CD8-positive, alpha-beta memory T cell (primary cell): ENCODE data around the gene TEPSIN. TPM values are rescaled to one million over a fixed set of nuclear protein-coding genes. Genes with fewer than 3 reads are reported as not detected.
A peak's percentile ranks its signal among the peaks of the same experiment; 100 is the strongest.

Source experiments
- CTCF ChIA-PET: fragments of 350-600 bp; sonication (Branson Sonifier 250); formaldehyde crosslinking; loops from one replicate; lab custom pipeline; 2021; ENCODE audit warnings: antibody characterized with exemption; lab: Charles Lee
- POLR2A ChIA-PET: fragments of 350-600 bp; sonication (Branson Sonifier 250); formaldehyde crosslinking; loops from one replicate; lab custom pipeline; 2021; ENCODE audit warnings: antibody characterized with exemption; lab: Charles Lee
- DNase-seq, 5 donors: peaks; one replicate each; pipeline versions ENCODE4 v3.0.0 to v3.0.0-alpha.2; 2020 to 2022; ENCODE audit warnings: mixed read lengths in 1 of 5
- H3K27ac ChIP-seq: one replicate; pipeline ENCODE4 v1.7.0; 2013; ENCODE audit warnings: low read depth, mild to moderate bottlenecking, low read length, moderate library complexity
- H3K27me3 ChIP-seq: 2 replicates; pipeline ENCODE4 v1.7.0; 2013; ENCODE audit warnings: low read length, mild to moderate bottlenecking; ENCODE audit not compliant: insufficient read depth, poor library complexity, severe bottlenecking
- H3K36me3 ChIP-seq: 2 replicates; pipeline ENCODE4 v1.7.0; 2013; ENCODE audit warnings: mild to moderate bottlenecking, low read length, moderate library complexity; ENCODE audit not compliant: insufficient read depth
- H3K4me1 ChIP-seq: 2 replicates; pipeline ENCODE4 v1.7.0; 2013; ENCODE audit warnings: mild to moderate bottlenecking, low read length, moderate library complexity; ENCODE audit not compliant: insufficient read depth
- H3K4me3 ChIP-seq: 2 replicates; pipeline ENCODE4 v1.7.0; 2013; ENCODE audit warnings: mild to moderate bottlenecking, low read length
- H3K9me3 ChIP-seq: 2 replicates; pipeline ENCODE4 v1.7.0; 2013; ENCODE audit warnings: mild to moderate bottlenecking, low read length
- H3K27ac Mint-ChIP-seq, 8 donors: one replicate each; pipeline ENCODE4 v1.8.0; 2020 to 2021; ENCODE audit warnings: mixed read lengths in 8 of 8, mild to moderate bottlenecking in 6 of 8, inconsistent platforms in 3 of 8, moderate library complexity in 3 of 8
- H3K27me3 Mint-ChIP-seq, 2 donors: one replicate each; pipeline ENCODE4 v1.8.0; 2020 to 2021; ENCODE audit warnings: mixed read lengths in 2 of 2, mild to moderate bottlenecking in 1 of 2, moderate library complexity in 1 of 2
- H3K36me3 Mint-ChIP-seq, 3 donors: one replicate each; pipeline ENCODE4 v1.8.0; 2020 to 2021; ENCODE audit warnings: mixed read lengths in 3 of 3, inconsistent platforms in 1 of 3, mild to moderate bottlenecking in 1 of 3
- H3K4me1 Mint-ChIP-seq, 3 donors: one replicate each; pipeline ENCODE4 v1.8.0; 2020 to 2021; ENCODE audit warnings: mixed read lengths in 3 of 3, inconsistent platforms in 1 of 3, mild to moderate bottlenecking in 1 of 3
- H3K4me3 Mint-ChIP-seq, 7 donors: one replicate each; pipeline ENCODE4 v1.8.0; 2020 to 2021; ENCODE audit warnings: mixed read lengths in 7 of 7, mild to moderate bottlenecking in 6 of 7, moderate library complexity in 4 of 7, inconsistent platforms in 2 of 7
- H3K9me3 Mint-ChIP-seq, 5 donors: one replicate each; pipeline ENCODE4 v1.8.0; 2020 to 2022; ENCODE audit warnings: mixed read lengths in 5 of 5, mild to moderate bottlenecking in 3 of 5, moderate library complexity in 2 of 5, inconsistent platforms in 1 of 5
- polyA plus RNA-seq: library from polyadenylated mRNA; unstranded; fragments of 300-500 nt; fragmentation: Illumina TruSeq; gene quantifications from one replicate; pipeline ENCODE4 v1.2.3, GENCODE V29; 2021
- total RNA-seq, 2 experiments: library from RNA; stranded (reverse); gene quantifications; one replicate each; pipeline ENCODE4 v1.2.3, GENCODE V29; 2021

Gene TEPSIN
- total and polyA plus RNA-seq, 3 experiments from 2014 or later, result 6.2 to 44.2 (median 41.2) TPM

DNA sequence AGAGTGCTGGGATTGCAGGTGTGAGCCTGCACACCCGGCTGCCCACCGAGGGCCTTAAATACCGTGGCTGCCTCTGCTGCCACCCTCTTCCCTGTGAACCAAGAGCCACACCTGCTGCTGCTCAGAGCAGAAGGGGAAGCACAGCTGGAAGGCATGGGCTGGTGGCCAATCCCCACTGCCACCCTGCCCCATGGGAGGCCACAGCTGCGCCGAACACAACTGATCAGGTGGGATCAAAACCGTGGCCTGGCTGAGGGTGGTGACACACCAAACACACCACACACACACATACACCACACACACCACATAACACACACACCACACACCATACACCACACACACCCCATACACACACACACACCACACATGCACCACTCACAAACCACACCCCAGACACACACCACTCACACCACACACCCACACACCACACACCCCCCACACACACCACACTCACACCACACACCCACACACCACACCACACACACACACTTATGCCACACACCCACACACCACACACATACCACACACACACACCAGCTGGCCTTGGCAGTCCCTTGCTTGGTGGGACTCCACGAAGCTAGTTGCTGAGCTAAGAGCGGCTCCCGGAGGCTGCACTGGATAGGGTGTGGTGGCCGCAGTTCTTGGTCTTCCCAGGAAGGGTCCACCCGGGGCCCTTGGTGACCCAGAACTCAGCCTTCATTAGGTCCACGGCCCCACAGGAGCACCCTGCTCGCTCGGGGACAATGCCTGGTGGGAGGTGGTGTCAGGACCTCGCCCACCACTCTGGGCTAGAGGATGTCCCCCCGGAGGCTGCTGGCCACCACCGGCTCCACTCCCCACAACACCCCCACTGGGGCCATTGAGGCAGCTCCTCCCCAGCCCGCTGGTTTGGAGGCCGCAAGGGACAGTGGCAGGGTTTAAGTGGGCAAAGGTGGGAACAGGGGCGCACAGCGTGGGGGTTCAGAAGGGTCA, 31.0 kb downstream of the TEPSIN start:
- H3K4me3 Mint-ChIP-seq, result no peak overlapping the region
- no peaks in the 10 kb centered on the region for H3K4me1 Mint-ChIP-seq

DNA sequence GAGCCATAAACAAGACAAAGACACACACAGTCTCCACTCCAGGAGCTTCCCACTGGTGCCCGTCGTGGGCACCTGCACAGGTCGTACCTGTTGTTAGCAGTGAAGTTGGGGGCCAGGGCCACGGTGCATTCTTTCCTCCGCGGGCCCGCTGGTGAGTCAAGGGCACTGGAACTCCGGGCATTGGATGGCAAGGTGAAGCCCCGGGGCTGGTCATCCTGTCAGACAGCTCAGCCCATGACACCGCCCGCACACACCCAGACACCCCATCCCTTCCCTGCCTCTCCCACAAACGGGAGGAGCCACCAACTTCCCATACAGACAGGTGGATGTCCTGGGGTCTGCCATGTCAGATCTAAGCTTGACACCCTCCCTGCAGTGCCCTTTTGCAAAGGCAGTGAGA, 32.2 kb downstream of the TEPSIN start:
- H3K36me3 Mint-ChIP-seq, result peaks cover 0 to 10% (median 0%) of the 10 kb centered on the region in 3 donors
- POLR2A ChIA-PET, result no interaction called here
- H3K9me3 ChIP-seq, result no peaks in the 10 kb centered on the region
- CTCF ChIA-PET, result no interaction called here
- no peak overlapping the region for H3K4me3 Mint-ChIP-seq
- H3K4me1 Mint-ChIP-seq, result no peaks in the 10 kb centered on the region
- no peak for DNase-seq
- no peak overlapping the region for H3K27ac ChIP-seq
- no peaks in the 10 kb centered on the region for H3K9me3 Mint-ChIP-seq
- H3K4me3 ChIP-seq, result no peak overlapping the region
- H3K27me3 ChIP-seq, result no peaks in the 10 kb centered on the region
- H3K27me3 Mint-ChIP-seq, result no peaks in the 10 kb centered on the region
- H3K4me1 ChIP-seq, result no peaks in the 10 kb centered on the region
- no peaks in the 10 kb centered on the region for H3K36me3 ChIP-seq
- peak overlapping the region in 1 of 8 donors; percentile 57 for H3K27ac Mint-ChIP-seq

More for the DNA sequence above, 31.0 kb downstream of the TEPSIN start:
- no peaks in the 10 kb centered on the region for H3K9me3 ChIP-seq
- no peak overlapping the region for H3K27ac ChIP-seq
- H3K36me3 ChIP-seq, result no peaks in the 10 kb centered on the region
- no peak for DNase-seq
- Mint-ChIP-seq H3K27me3 (no peaks in the 10 kb centered on the region), H3K36me3 (peaks cover 0 to 10% (median 0%) of the 10 kb centered on the region in 3 donors), H3K9me3 (no peaks in the 10 kb centered on the region), H3K27ac (peak overlapping the region in 1 of 8 donors; percentile 4)
- H3K4me3 ChIP-seq, result no peak overlapping the region
- POLR2A ChIA-PET, result no interaction called here
- no peaks in the 10 kb centered on the region for H3K27me3 ChIP-seq
- H3K4me1 ChIP-seq, result no peaks in the 10 kb centered on the region
- CTCF ChIA-PET, result no interaction called here

DNA sequence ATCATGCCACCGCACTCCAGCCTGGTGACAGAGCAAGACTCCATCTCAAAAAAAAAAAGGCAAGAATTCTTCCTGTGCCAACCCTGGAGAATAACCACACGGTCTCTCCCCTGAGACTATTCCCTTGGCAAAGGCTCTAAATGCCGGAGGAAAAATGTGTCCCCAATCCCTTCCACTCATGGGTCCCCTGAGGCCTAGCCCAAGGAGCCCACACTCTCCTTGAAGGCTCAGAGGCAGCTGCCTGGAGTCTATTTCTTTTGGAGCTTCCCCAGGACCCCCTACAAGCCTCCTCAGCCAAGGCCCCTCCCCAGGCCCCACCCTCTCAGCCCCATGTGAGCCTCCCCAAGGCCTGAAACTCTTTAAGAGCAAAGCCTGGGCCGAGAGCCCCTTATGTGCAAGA, 32.7 kb downstream of the TEPSIN start:
- CTCF ChIA-PET, result interaction anchor here (1.5 kb wide), 1 partner anchor 17 kb away, joined by 3 read pairs; no protein-coding TSS in a partner anchor
- no peak overlapping the region for H3K4me3 Mint-ChIP-seq
- peak overlapping the region in 1 of 8 donors; percentile 47 for H3K27ac Mint-ChIP-seq
- POLR2A ChIA-PET, result no interaction called here
- no peaks in the 10 kb centered on the region for H3K4me1 ChIP-seq
- no peak overlapping the region for H3K27ac ChIP-seq
- H3K9me3 ChIP-seq, result no peaks in the 10 kb centered on the region
- H3K36me3 Mint-ChIP-seq, result peaks cover 0 to 11% (median 0%) of the 10 kb centered on the region in 3 donors
- H3K4me1 Mint-ChIP-seq, result no peaks in the 10 kb centered on the region
- no peaks in the 10 kb centered on the region for H3K9me3 Mint-ChIP-seq
- H3K4me3 ChIP-seq, result no peak overlapping the region
- no peaks in the 10 kb centered on the region for H3K27me3 Mint-ChIP-seq
- no peak for DNase-seq
- no peaks in the 10 kb centered on the region for H3K27me3 ChIP-seq
- H3K36me3 ChIP-seq, result no peaks in the 10 kb centered on the region

DNA sequence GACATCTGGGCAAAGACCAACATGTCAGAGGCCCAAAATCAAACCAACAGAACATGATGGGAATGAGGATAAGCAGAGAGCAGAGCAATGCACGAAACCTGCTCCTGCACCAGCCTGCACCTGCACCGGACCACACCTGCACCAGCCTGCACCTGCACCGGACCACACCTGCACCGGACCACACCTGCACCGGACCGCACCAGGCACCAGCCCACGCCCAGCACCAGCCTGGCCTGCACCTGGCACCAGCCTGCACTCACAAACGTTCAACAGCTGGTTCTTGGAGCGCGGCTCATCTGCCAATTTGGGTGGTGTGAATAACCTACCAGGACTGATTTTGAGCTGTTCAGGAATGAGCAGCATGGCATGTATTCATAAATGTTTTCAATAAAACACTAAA, 34.3 kb downstream of the TEPSIN start:
- H3K4me3 ChIP-seq, result no peak overlapping the region
- H3K27ac ChIP-seq, result no peak overlapping the region
- no peaks in the 10 kb centered on the region for H3K27me3 Mint-ChIP-seq
- peaks cover 0 to 11% (median 4%) of the 10 kb centered on the region in 3 donors for H3K36me3 Mint-ChIP-seq
- H3K4me3 Mint-ChIP-seq, result no peak overlapping the region
- no peaks in the 10 kb centered on the region for H3K9me3 Mint-ChIP-seq
- no peaks in the 10 kb centered on the region for H3K27me3 ChIP-seq
- H3K4me1 Mint-ChIP-seq, result no peaks in the 10 kb centered on the region
- H3K9me3 ChIP-seq, result no peaks in the 10 kb centered on the region
- no peaks in the 10 kb centered on the region for H3K4me1 ChIP-seq
- CTCF ChIA-PET, result interaction anchor here (1.5 kb wide), 1 partner anchor 16 kb away, joined by 3 read pairs; no protein-coding TSS in a partner anchor
- no peak for DNase-seq
- no peak overlapping the region for H3K27ac Mint-ChIP-seq
- POLR2A ChIA-PET, result no interaction called here
- H3K36me3 ChIP-seq, result no peaks in the 10 kb centered on the region

DNA sequence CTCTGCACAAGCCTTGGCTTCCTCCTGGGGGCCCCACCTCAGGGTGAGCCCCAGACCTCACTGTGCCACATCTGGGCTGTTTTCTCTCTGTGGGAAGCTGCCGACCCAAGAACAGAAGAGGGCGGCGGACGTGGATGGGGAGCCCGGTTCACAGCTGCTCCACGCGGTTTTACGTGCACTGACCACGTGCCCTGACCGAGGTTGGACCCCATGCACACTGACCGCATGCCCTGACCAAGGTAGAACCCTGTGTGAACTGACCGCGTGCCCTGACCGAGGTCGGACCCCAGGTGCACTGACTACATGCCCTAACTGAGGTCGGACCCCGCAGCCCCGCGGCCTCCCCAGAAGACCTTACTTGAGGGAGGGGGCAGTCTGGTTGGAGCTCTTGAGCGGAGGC, 35.7 kb downstream of the TEPSIN start:
- Mint-ChIP-seq H3K9me3 (no peaks in the 10 kb centered on the region), H3K27ac (no peak overlapping the region), H3K4me1 (no peaks in the 10 kb centered on the region), H3K4me3 (no peak overlapping the region), H3K36me3 (peaks cover 0 to 13% (median 4%) of the 10 kb centered on the region in 3 donors), H3K27me3 (no peaks in the 10 kb centered on the region)
- Histone ChIP-seq H3K36me3 (no peaks in the 10 kb centered on the region), H3K27ac (no peak overlapping the region), H3K27me3 (no peaks in the 10 kb centered on the region), H3K4me1 (no peaks in the 10 kb centered on the region), H3K9me3 (no peaks in the 10 kb centered on the region), H3K4me3 (no peak overlapping the region)
- POLR2A ChIA-PET, result no interaction called here
- CTCF ChIA-PET, result interaction anchor here (1.1 kb wide), 1 partner anchor 282 kb away, joined by 3 read pairs; no protein-coding TSS in a partner anchor
- DNase-seq, result no peak

DNA sequence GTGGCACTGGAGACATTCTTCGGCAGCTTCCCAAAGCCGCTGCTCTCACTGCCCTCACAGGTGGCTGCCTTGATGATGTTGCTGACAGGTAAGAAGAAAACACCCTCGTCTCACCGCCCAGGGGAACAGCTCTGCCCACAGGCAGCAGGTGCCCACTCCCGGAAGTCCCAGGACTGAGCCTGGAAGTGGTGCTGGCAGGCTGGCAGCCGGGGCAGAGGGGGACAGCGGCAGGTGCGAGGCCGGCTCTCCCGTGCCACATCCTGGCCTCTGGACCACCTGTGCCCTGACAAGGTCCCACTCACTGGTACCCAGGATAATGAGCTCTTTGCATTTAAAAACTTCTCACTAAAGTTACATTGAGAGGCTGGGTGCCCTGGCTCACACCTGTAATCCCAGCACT, 36.5 kb downstream of the TEPSIN start:
- ChIA-PET POLR2A (no interaction called here), CTCF (no interaction called here)
- Mint-ChIP-seq H3K27me3 (no peaks in the 10 kb centered on the region), H3K36me3 (peaks cover 0 to 14% (median 4%) of the 10 kb centered on the region in 3 donors), H3K4me3 (no peak overlapping the region), H3K27ac (no peak overlapping the region), H3K4me1 (no peaks in the 10 kb centered on the region), H3K9me3 (no peaks in the 10 kb centered on the region)
- H3K9me3 ChIP-seq, result no peaks in the 10 kb centered on the region
- no peak overlapping the region for H3K27ac ChIP-seq
- H3K4me1 ChIP-seq, result no peaks in the 10 kb centered on the region
- no peak overlapping the region for H3K4me3 ChIP-seq
- no peaks in the 10 kb centered on the region for H3K36me3 ChIP-seq
- H3K27me3 ChIP-seq, result no peaks in the 10 kb centered on the region
- DNase-seq, result no peak

DNA sequence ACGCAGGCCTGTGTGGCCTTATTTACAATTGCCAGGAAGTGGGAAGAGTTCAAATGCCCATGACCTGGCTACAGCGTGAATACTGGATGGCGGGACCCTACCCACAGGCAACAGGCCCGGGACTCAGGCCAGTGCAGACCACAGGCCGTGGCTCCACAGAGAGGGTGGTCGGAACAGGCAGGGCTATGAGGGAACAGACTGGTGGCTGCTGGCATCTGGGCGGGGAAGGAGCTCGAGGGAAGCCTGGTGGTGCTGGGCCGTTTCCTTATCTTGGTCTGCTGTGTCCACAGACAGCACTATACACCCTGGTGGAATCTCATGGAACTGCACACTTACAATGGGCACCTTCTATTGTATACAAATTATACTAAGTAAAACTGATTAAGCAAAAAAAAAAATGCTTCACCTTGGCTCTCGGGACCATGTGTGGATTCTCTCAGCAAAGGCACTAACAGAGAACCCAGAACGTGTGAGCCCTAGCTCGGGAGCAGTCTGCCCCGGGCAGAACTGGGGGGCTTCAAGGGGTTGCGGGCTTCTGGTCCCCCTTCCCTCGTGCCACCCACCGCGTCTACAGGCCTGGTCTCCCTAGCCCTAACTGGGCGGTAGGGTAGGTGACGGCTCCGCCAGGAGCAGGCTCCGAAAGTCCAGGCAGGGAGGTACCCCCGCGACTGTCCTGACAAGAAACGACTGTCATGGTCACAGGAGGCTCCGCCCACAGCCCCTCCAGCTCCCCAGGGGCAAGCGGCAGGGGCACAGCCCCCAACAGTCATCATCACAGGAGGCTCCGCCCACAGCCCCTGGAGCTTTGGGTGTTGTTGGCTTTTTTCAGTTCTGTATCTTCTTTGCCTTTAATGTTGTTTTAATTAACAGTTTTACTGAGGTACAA, 37.9 kb downstream of the TEPSIN start:
- Mint-ChIP-seq H3K36me3 (peaks cover 0 to 12% (median 4%) of the 10 kb centered on the region in 3 donors), H3K4me3 (no peak overlapping the region), H3K9me3 (no peaks in the 10 kb centered on the region), H3K27me3 (no peaks in the 10 kb centered on the region), H3K4me1 (no peaks in the 10 kb centered on the region), H3K27ac (no peak overlapping the region)
- no peak overlapping the region for H3K4me3 ChIP-seq
- no peaks in the 10 kb centered on the region for H3K9me3 ChIP-seq
- DNase-seq, result no peak
- ChIA-PET CTCF (no interaction called here), POLR2A (no interaction called here)
- H3K27ac ChIP-seq, result no peak overlapping the region
- no peaks in the 10 kb centered on the region for H3K4me1 ChIP-seq
- H3K27me3 ChIP-seq, result no peaks in the 10 kb centered on the region
- no peaks in the 10 kb centered on the region for H3K36me3 ChIP-seq
